OCI-LY7 (cell line): ENCODE data around the gene MYBBP1A. TPM values are rescaled to one million over a fixed set of nuclear protein-coding genes. Genes with fewer than 3 reads are reported as not detected.

ENCODE experiments used
- BruUV-seq: library from RNA; stranded (reverse); fragments of 400-500 nt; replicated peaks from 2 replicates; lab custom pipeline; 2021; lab: Mats Ljungman, UMichigan
- CTCF ChIA-PET: fragments of 300-600 bp; sonication (Branson Sonifier 250); formaldehyde crosslinking; loops from one replicate; lab custom pipeline; 2022; ENCODE audit warnings: antibody characterized with exemption; ENCODE audit not compliant: unreplicated experiment; lab: Charles Lee
- POLR2A ChIA-PET: fragments of 300-600 bp; sonication (Branson Sonifier 250); formaldehyde crosslinking; loops from one replicate; lab custom pipeline; 2022; ENCODE audit warnings: antibody characterized with exemption; lab: Charles Lee
- DNase-seq: peaks from one replicate; pipeline ENCODE4 v3.0.0-alpha.2; 2015; ENCODE audit warnings: low spot score
- H2AFZ ChIP-seq: fragments of 200-600 bp; sonication (generic), shearing (Covaris generic); 2 replicates; pipeline ENCODE4 v1.6.1; 2014; ENCODE audit warnings: mild to moderate bottlenecking, antibody characterized with exemption, low read length, moderate library complexity
- H3K27ac ChIP-seq: fragments of 200-600 bp; sonication (generic); 2 replicates; pipeline ENCODE4 v1.5.1; 2014; ENCODE audit warnings: mixed run types, low read depth, mild to moderate bottlenecking, moderate library complexity, low read length, inconsistent platforms; ENCODE audit not compliant: poor library complexity, severe bottlenecking
- H3K36me3 ChIP-seq: fragments of 200-600 bp; sonication (generic); 2 replicates; pipeline ENCODE4 v1.6.1; 2014; ENCODE audit warnings: mild to moderate bottlenecking, antibody characterized with exemption, low read length, moderate library complexity, mixed read lengths; ENCODE audit not compliant: insufficient read depth
- H3K4me1 ChIP-seq: fragments of 200-600 bp; sonication (generic); 2 replicates; pipeline ENCODE4 v1.5.1; 2014; ENCODE audit warnings: mild to moderate bottlenecking, low read length; ENCODE audit not compliant: insufficient read depth, poor library complexity, severe bottlenecking
- H3K4me2 ChIP-seq: fragments of 200-600 bp; sonication (generic); 2 replicates; pipeline ENCODE4 v1.6.1; 2014; ENCODE audit warnings: mild to moderate bottlenecking, low read length
- H3K4me3 ChIP-seq: fragments of 200-600 bp; sonication (generic); 2 replicates; pipeline ENCODE4 v1.5.1; 2014; ENCODE audit warnings: mild to moderate bottlenecking, low read depth, low read length; ENCODE audit not compliant: poor library complexity, severe bottlenecking
- H3K79me2 ChIP-seq: fragments of 200-600 bp; sonication (generic); 2 replicates; pipeline ENCODE4 v1.6.1; 2016; ENCODE audit warnings: low read depth, mild to moderate bottlenecking, low read length, moderate library complexity, mixed read lengths; ENCODE audit not compliant: insufficient read depth
- H3K9me2 ChIP-seq: fragments of 200-600 bp; sonication (generic); 2 replicates; pipeline ENCODE4 v1.6.1; 2016; ENCODE audit warnings: mild to moderate bottlenecking, low read length, mixed read lengths; ENCODE audit not compliant: insufficient read depth
- H3K9me3 ChIP-seq: fragments of 200-600 bp; sonication (generic); 2 replicates; pipeline ENCODE4 v1.6.1; 2014; ENCODE audit warnings: mild to moderate bottlenecking, mixed run types, low read length, mixed read lengths
- H4K20me1 ChIP-seq: fragments of 200-600 bp; sonication (generic); 2 replicates; pipeline ENCODE4 v1.6.1; 2014; ENCODE audit warnings: mild to moderate bottlenecking, antibody characterized with exemption, low read length, moderate library complexity, mixed read lengths; ENCODE audit not compliant: insufficient read depth
- CTCF ChIP-seq: fragments of 200-600 bp; sonication (generic); conservative IDR thresholded peaks from 2 replicates; pipeline ENCODE4 v1.5.1; 2014; ENCODE audit warnings: mild to moderate bottlenecking, antibody characterized with exemption, low read length, moderate library complexity, mixed read lengths
- EZH2phosphoT487 ChIP-seq: fragments of 200-600 bp; sonication (generic); IDR thresholded peaks from 2 replicates; pipeline ENCODE4 v1.6.1; 2018; ENCODE audit warnings: low read depth, borderline replicate concordance, mild to moderate bottlenecking, mixed run types, antibody characterized with exemption, low read length, moderate library complexity, mixed read lengths
- intact Hi-C: fragments of 100-400 bp; cut with micrococcal nuclease; formaldehyde crosslinking; loops from one replicate; pipeline ENCODE4 v1.10.0; 2022; ENCODE audit not compliant: unreplicated experiment
- total RNA-seq, 2 experiments: library from RNA; depleted of rRNA in 1 of 2; stranded (reverse); fragments of >200 nt in 1 of 2; shearing (Covaris generic) in 1 of 2; gene quantifications; 2 replicates each; pipeline ENCODE4 v1.2.3, GENCODE V29; 2014 to 2022

MYBBP1A gene
- total RNA-seq, 2 experiments from 2014 or later: 131 to 142 TPM

DNA sequence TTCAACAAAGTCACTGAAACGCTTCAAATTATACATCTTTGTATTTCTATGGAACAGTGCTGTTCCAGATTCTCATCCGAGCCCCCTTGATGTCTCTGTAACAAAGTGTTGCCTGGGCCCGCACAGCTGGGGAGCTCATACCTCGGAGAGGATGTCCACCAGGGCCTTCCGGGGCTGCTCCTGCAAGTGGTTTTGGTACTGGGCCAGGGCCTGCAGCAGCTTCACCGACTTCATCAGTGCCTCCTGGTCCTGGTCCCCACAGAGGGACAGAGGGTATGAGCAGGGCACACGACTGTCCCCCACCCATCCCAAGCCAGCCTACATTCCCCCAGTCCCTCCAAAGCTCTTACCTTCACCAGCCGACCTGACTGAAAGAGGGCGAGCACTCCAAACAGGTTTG, 1.5 kb downstream of the MYBBP1A start:
- peaks cover 63% of the 10 kb centered on the region for H3K36me3 ChIP-seq
- peak overlapping the region; percentile 96 for H3K4me3 ChIP-seq
- no TSS peak for BruUV-seq
- no peak overlapping the region for H2AFZ ChIP-seq
- no peaks in the 10 kb centered on the region for H3K9me3 ChIP-seq
- CTCF ChIA-PET: no interaction called here
- H3K9me2 ChIP-seq: no peaks in the 10 kb centered on the region
- H3K4me1 ChIP-seq: peaks cover 25% of the 10 kb centered on the region
- TF ChIP-seq CTCF (no peak), EZH2phosphoT487 (no peak)
- intact Hi-C loops: loop anchor here (2.0 kb wide), 2 partner anchors 31 to 133 kb away; no protein-coding TSS in a partner anchor
- no peak for DNase-seq
- no peaks in the 10 kb centered on the region for H4K20me1 ChIP-seq
- POLR2A ChIA-PET: no interaction called here
- peak overlapping the region; percentile 36 for H3K27ac ChIP-seq
- peak overlapping the region; percentile 86 for H3K4me2 ChIP-seq
- peaks cover 28% of the 10 kb centered on the region for H3K79me2 ChIP-seq

DNA sequence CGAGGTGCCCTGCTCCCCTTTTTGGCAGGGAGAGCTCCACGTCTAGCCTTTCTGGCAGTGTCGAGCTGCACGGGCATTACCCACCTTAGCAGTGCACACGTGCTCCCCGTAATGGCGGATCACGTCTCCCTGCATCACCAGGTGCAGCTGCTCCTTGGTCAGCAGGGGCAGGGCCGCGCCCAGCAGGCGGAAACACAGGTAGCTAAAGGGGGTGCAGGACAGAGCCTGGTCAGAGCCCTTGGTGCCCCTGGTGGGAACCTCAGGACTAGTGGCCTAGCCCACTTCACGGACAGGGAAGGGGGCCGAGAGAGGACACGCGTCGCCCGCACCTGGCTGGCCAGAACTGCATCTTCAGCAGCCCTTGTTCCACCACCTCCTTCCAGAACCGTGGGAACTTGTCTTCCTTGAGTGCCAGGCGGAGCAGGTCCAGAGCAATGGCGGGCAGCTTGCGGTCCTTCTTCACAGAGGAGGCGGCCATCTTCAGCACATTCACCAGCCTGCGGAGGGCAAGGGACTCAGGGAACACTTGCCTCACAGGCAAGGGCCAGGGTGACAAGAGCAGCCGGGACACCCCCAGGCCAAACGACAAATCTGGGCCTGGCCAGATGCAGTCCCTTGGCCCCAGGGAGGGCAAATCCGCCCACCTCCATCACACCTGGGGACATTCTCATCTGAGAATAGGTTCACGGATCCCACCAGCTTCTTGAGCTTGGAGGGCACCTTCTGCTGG, 3.2 kb downstream of the MYBBP1A start:
- no peak overlapping the region for H3K27ac ChIP-seq
- no peak overlapping the region for H3K4me2 ChIP-seq
- H4K20me1 ChIP-seq: no peaks in the 10 kb centered on the region
- no peak overlapping the region for H2AFZ ChIP-seq
- TF ChIP-seq EZH2phosphoT487: no peak
- TF ChIP-seq CTCF: no peak
- DNase-seq: no peak
- no TSS peak for BruUV-seq
- H3K9me3 ChIP-seq: no peaks in the 10 kb centered on the region
- H3K4me3 ChIP-seq: no peak overlapping the region
- ChIA-PET POLR2A (interaction anchor here (0.6 kb wide), 1 partner anchor 118 kb away, joined by 3 read pairs; the partner anchor contains the start of gene SPNS3), CTCF (no interaction called here)
- intact Hi-C loops: no loop called here
- H3K9me2 ChIP-seq: no peaks in the 10 kb centered on the region
- peaks cover 28% of the 10 kb centered on the region for H3K79me2 ChIP-seq
- H3K4me1 ChIP-seq: peaks cover 25% of the 10 kb centered on the region
- H3K36me3 ChIP-seq: peaks cover 80% of the 10 kb centered on the region

GRCh38 chr17:4551141-4551540, 4.0 kb downstream of the MYBBP1A start:
- Histone ChIP-seq H3K79me2 (peaks cover 28% of the 10 kb centered on the region), H2AFZ (no peak overlapping the region), H3K27ac (no peak overlapping the region), H3K4me2 (no peak overlapping the region), H4K20me1 (no peaks in the 10 kb centered on the region), H3K4me3 (no peak overlapping the region), H3K9me3 (no peaks in the 10 kb centered on the region), H3K36me3 (peaks cover 89% of the 10 kb centered on the region), H3K4me1 (peaks cover 17% of the 10 kb centered on the region), H3K9me2 (no peaks in the 10 kb centered on the region)
- CTCF ChIA-PET: interaction anchor here (0.6 kb wide), 1 partner anchor 358 kb away, joined by 3 read pairs; no protein-coding TSS in a partner anchor
- DNase-seq: no peak
- intact Hi-C loops: no loop called here
- POLR2A ChIA-PET: no interaction called here
- 0 out of 2 replicates have a peak, but pooled peaks have one; percentile 33 for TF ChIP-seq CTCF
- no peak for TF ChIP-seq EZH2phosphoT487
- BruUV-seq: no TSS peak
